CD14-positive monocyte (primary cell): ENCODE measurements around the gene HTR3C. TPM values are rescaled to one million over a fixed set of nuclear protein-coding genes. Genes with fewer than 3 reads are reported as not detected.
A peak's percentile ranks its signal among the peaks of the same experiment; 100 is the strongest.
"Not testable (repeated sequence)": the region's sequence is repeated elsewhere in the genome, so short reads cannot be mapped to it uniquely, and the experiment has no call there.

Experiments used
- DNase-seq, 3 donors: peaks; one replicate each; pipeline ENCODE4 v3.0.0-alpha.2; 2011 to 2022
- H2AFZ ChIP-seq: 2 replicates; pipeline ENCODE4 v1.6.0; 2012; ENCODE audit warnings: mild to moderate bottlenecking, low read depth, low read length, inconsistent platforms; ENCODE audit not compliant: insufficient read depth, poor library complexity, severe bottlenecking
- H3K27ac ChIP-seq, 2 donors: 1 replicate in 1 of 2; 2 replicates in 1 of 2; pipeline ENCODE4 v1.5.1; 2012 to 2013; ENCODE audit warnings: low read length in 2 of 2, control low read depth in 1 of 2, inconsistent platforms in 1 of 2, low read depth in 1 of 2, mild to moderate bottlenecking in 1 of 2
- H3K27me3 ChIP-seq, 2 donors: one replicate each; pipeline versions ENCODE4 v1.6.0 to v1.6.1; 2011 to 2013; ENCODE audit warnings: low read length in 2 of 2; ENCODE audit not compliant: control insufficient read depth in 2 of 2, insufficient read depth in 2 of 2
- H3K36me3 ChIP-seq, 2 donors: replicated peaks in 1 of 2; 1 replicate in 1 of 2; 2 replicates in 1 of 2; pipeline versions ENCODE4 v1.5.1 to v1.6.1; 2012 to 2013; ENCODE audit warnings: low read length in 2 of 2, control low read depth in 1 of 2, inconsistent platforms in 1 of 2, mild to moderate bottlenecking in 1 of 2; ENCODE audit not compliant: insufficient read depth in 2 of 2, control insufficient read depth in 1 of 2
- H3K4me1 ChIP-seq, 2 donors: 1 replicate in 1 of 2; 2 replicates in 1 of 2; pipeline versions ENCODE4 v1.5.1 to v1.6.1; 2012 to 2013; ENCODE audit warnings: low read length in 2 of 2, control low read depth in 1 of 2, inconsistent platforms in 1 of 2, mild to moderate bottlenecking in 1 of 2, moderate library complexity in 1 of 2; ENCODE audit not compliant: insufficient read depth in 2 of 2, control insufficient read depth in 1 of 2
- H3K4me2 ChIP-seq: replicated peaks from 2 replicates; pipeline ENCODE3; 2012; ENCODE audit warnings: low read length, moderate library complexity, mild to moderate bottlenecking; ENCODE audit not compliant: poor library complexity, severe bottlenecking; ENCODE audit errors: extremely low read depth
- H3K4me3 ChIP-seq, 3 experiments: fragments of 200-600 bp in 1 of 3; sonication (generic) in 1 of 3; replicated peaks in 1 of 3; 1 replicate in 2 of 3; 2 replicates in 1 of 3; pipeline ENCODE4 v1.5.1; 2011 to 2013; ENCODE audit warnings: low read length in 3 of 3, mild to moderate bottlenecking in 3 of 3, control low read depth in 2 of 3, low read depth in 2 of 3, inconsistent platforms in 1 of 3, moderate library complexity in 1 of 3
- H3K79me2 ChIP-seq: 2 replicates; pipeline ENCODE4 v1.6.0; 2012; ENCODE audit warnings: mild to moderate bottlenecking, control low read depth, inconsistent platforms, low read length, moderate library complexity; ENCODE audit not compliant: insufficient read depth
- H3K9ac ChIP-seq: 2 replicates; pipeline ENCODE4 v1.6.0; 2017; ENCODE audit warnings: low read length, mild to moderate bottlenecking; ENCODE audit not compliant: insufficient read depth, poor library complexity, severe bottlenecking
- H3K9me3 ChIP-seq, 2 donors: replicated peaks in 1 of 2; 1 replicate in 1 of 2; 2 replicates in 1 of 2; pipeline versions ENCODE4 v1.5.1 to v1.6.1; 2012 to 2013; ENCODE audit warnings: low read length in 2 of 2, control low read depth in 1 of 2; ENCODE audit not compliant: control insufficient read depth in 1 of 2, insufficient read depth in 1 of 2
- H4K20me1 ChIP-seq: 2 replicates; pipeline ENCODE4 v1.6.0; 2012; ENCODE audit warnings: mild to moderate bottlenecking, low read length, control low read depth, moderate library complexity; ENCODE audit not compliant: insufficient read depth
- H3K27ac Mint-ChIP-seq, 7 donors: one replicate each; pipeline ENCODE4 v1.8.0; 2020; ENCODE audit warnings: mild to moderate bottlenecking in 7 of 7, mixed read lengths in 7 of 7, moderate library complexity in 6 of 7, inconsistent platforms in 2 of 7
- H3K27me3 Mint-ChIP-seq, 3 donors: one replicate each; pipeline ENCODE4 v1.8.0; 2021 to 2022; ENCODE audit warnings: low read depth in 3 of 3, mild to moderate bottlenecking in 3 of 3, mixed read lengths in 3 of 3, moderate library complexity in 3 of 3, inconsistent platforms in 1 of 3
- H3K36me3 Mint-ChIP-seq, 2 donors: one replicate each; pipeline ENCODE4 v1.8.0; 2020; ENCODE audit warnings: mixed read lengths in 2 of 2, inconsistent platforms in 1 of 2, mild to moderate bottlenecking in 1 of 2
- H3K4me1 Mint-ChIP-seq: one replicate; pipeline ENCODE4 v1.8.0; 2020; ENCODE audit warnings: mild to moderate bottlenecking, mixed read lengths
- H3K4me3 Mint-ChIP-seq, 2 donors: one replicate each; pipeline ENCODE4 v1.8.0; 2020; ENCODE audit warnings: mild to moderate bottlenecking in 2 of 2, mixed read lengths in 2 of 2, moderate library complexity in 1 of 2
- H3K9me3 Mint-ChIP-seq, 7 donors: one replicate each; pipeline ENCODE4 v1.8.0; 2020 to 2022; ENCODE audit warnings: mixed read lengths in 7 of 7, mild to moderate bottlenecking in 6 of 7, moderate library complexity in 6 of 7, inconsistent platforms in 2 of 7
- CTCF ChIP-seq: fragments of 200-600 bp; IDR thresholded peaks from one replicate; pipeline ENCODE4 v1.8.0; 2022; ENCODE audit warnings: antibody characterized with exemption, mild to moderate bottlenecking
- WGBS: methylation state at CpG from one replicate; pipeline ENCODE4 v1.1.5; 2013; ENCODE audit warnings: missing lambda C conversion rate; ENCODE audit not compliant: insufficient coverage; 5-methylcytosine and 5-hydroxymethylcytosine counted together
- intact Hi-C, 2 donors: fragments of 100-400 bp; cut with micrococcal nuclease; formaldehyde crosslinking; loops; one replicate each; pipeline versions ENCODE4 v1.15.0 to v1.15.1; 2023
- polyA plus RNA-seq, 3 donors: library from polyadenylated mRNA; depleted of rRNA in 1 of 3; unstranded in 2 of 3; stranded (reverse) in 1 of 3; fragments of 300-500 nt in 2 of 3; fragments of >200 nt in 1 of 3; fragmentation: Illumina TruSeq in 2 of 3; gene quantifications; 1 replicate in 2 of 3; 2 replicates in 1 of 3; pipeline ENCODE4 v1.2.3, GENCODE V29; 2012 to 2021

HTR3C gene
- polyA plus RNA-seq, 3 donors = not detected

- H2AFZ ChIP-seq = peak overlapping the region; percentile 58
- peak overlapping the region in 2 of 3 experiments; percentile 28 to 61 for H3K4me3 ChIP-seq
- H3K4me3 Mint-ChIP-seq = peak overlapping the region; percentile 71 to 74
- peak overlapping the region; percentile 76 to 81 for H3K27ac ChIP-seq
- intact Hi-C loops = loop anchor here in 1 of 2 donors (5.0 kb wide), 1 partner anchor 155 kb away; no protein-coding TSS in a partner anchor
- H3K9me3 Mint-ChIP-seq = peaks cover 0 to 2% (median 0%) of the 10 kb centered on the region in 7 donors
- H3K36me3 Mint-ChIP-seq = no peaks in the 10 kb centered on the region
- peaks cover 32% of the 10 kb centered on the region for H3K4me1 Mint-ChIP-seq
- H3K79me2 ChIP-seq = no peaks in the 10 kb centered on the region
- H3K9me3 ChIP-seq = no peaks in the 10 kb centered on the region
- no peak for TF ChIP-seq CTCF
- H3K4me1 ChIP-seq = peaks cover 31 to 43% of the 10 kb centered on the region in 2 donors
- no peaks in the 10 kb centered on the region for H3K27me3 ChIP-seq
- peak overlapping the region; percentile 38 for H3K9ac ChIP-seq
- H3K36me3 ChIP-seq = no peaks in the 10 kb centered on the region
- no CpG with 5 or more reads among the region's 7 CpGs for WGBS
- DNase-seq = peak; percentile 69 to 95 (median 78)
- peaks cover 5 to 8% (median 6%) of the 10 kb centered on the region in 3 donors for H3K27me3 Mint-ChIP-seq
- H3K4me2 ChIP-seq = peak overlapping the region; percentile 57
- H3K27ac Mint-ChIP-seq = peak overlapping the region; percentile 81 to 95 (median 94)
- H4K20me1 ChIP-seq = no peaks in the 10 kb centered on the region
Observed at GRCh38 chr3:184022323-184022722, 30.5 kb upstream of the HTR3C start.

- H3K27ac ChIP-seq, H3K9ac ChIP-seq, H3K27me3 Mint-ChIP-seq, DNase-seq, H4K20me1 ChIP-seq, H3K79me2 ChIP-seq, H2AFZ ChIP-seq, H3K9me3 Mint-ChIP-seq, H3K4me3 ChIP-seq, H3K36me3 ChIP-seq, intact Hi-C loops, H3K4me2 ChIP-seq, H3K27me3 ChIP-seq, H3K9me3 ChIP-seq, H3K4me3 Mint-ChIP-seq, H3K36me3 Mint-ChIP-seq: not testable (repeated sequence)
- Mint-ChIP-seq H3K27ac (peak overlapping the region in 1 of 7 donors; percentile 9), H3K4me1 (peaks cover 26% of the 10 kb centered on the region)
- WGBS = 82% methylated on average over 2 of the region's 5 CpGs
- H3K4me1 ChIP-seq = peaks cover 20 to 29% of the 10 kb centered on the region in 2 donors
Observed at GRCh38 chr3:184025256-184025655, 27.6 kb upstream of the HTR3C start.

- H3K9ac ChIP-seq, H3K4me3 Mint-ChIP-seq, H3K9me3 Mint-ChIP-seq, H3K4me3 ChIP-seq, H3K27me3 Mint-ChIP-seq, H3K79me2 ChIP-seq, H3K4me2 ChIP-seq, intact Hi-C loops, H4K20me1 ChIP-seq, H3K36me3 Mint-ChIP-seq, H3K27ac Mint-ChIP-seq, H3K9me3 ChIP-seq, H3K27me3 ChIP-seq, H2AFZ ChIP-seq, DNase-seq, H3K27ac ChIP-seq, H3K36me3 ChIP-seq: not testable (repeated sequence)
- peaks cover 15% of the 10 kb centered on the region for H3K4me1 Mint-ChIP-seq
- H3K4me1 ChIP-seq = peaks cover 4 to 14% of the 10 kb centered on the region in 2 donors
- no CpG with 5 or more reads among the region's 1 CpG for WGBS
Observed at GRCh38 chr3:184028275-184028890, 24.5 kb upstream of the HTR3C start.
